Left kidney (tissue), 8 donors: Measurements from ENCODE around the gene TRIM65. TPM values are rescaled to one million over a fixed set of nuclear protein-coding genes. Genes with fewer than 3 reads are reported as not detected.
A peak's percentile ranks its signal among the peaks of the same experiment; 100 is the strongest.

Source experiments
- DNase-seq: peaks from one replicate; pipeline ENCODE4 v3.0.0-alpha.2; 2013
- long read RNA-seq, 8 donors: transcript quantifications; one replicate each; lab custom pipeline, GENCODE V29; 2026
- polyA plus RNA-seq: library from polyadenylated mRNA; unstranded; fragments of 120-200 nt; gene quantifications from one replicate; pipeline ENCODE4 v1.2.1, GENCODE V29; 2013; ENCODE audit not compliant: insufficient read length

The TRIM65 gene
- polyA plus RNA-seq: 14.1 TPM
- long read RNA-seq, donor 1, partial matches to known transcripts: 0 of 2 reads
- long read RNA-seq, donor 1, other reads (novel, unspliced or antisense): 0 of 2 reads
- long read RNA-seq, donor 2, partial matches to known transcripts: 0 of 5 reads
- long read RNA-seq, donor 2, other reads (novel, unspliced or antisense): 0 of 5 reads
- long read RNA-seq, donor 3, partial matches to known transcripts: 0 of 2 reads
- long read RNA-seq, donor 3, other reads (novel, unspliced or antisense): 0 of 2 reads
- long read RNA-seq, donor 4, partial matches to known transcripts: 0 of 1 reads
- long read RNA-seq, donor 4, other reads (novel, unspliced or antisense): 0 of 1 reads
- long read RNA-seq, donor 5, partial matches to known transcripts: 0 of 3 reads
- long read RNA-seq, donor 5, other reads (novel, unspliced or antisense): 0 of 3 reads
- long read RNA-seq, donor 6, partial matches to known transcripts: 8 of 9 reads
- long read RNA-seq, donor 6, other reads (novel, unspliced or antisense): 0 of 9 reads
- long read RNA-seq, donor 7, partial matches to known transcripts: 0 of 5 reads
- long read RNA-seq, donor 7, other reads (novel, unspliced or antisense): 0 of 5 reads
- long read RNA-seq, donor 8, partial matches to known transcripts: 0 of 2 reads
- long read RNA-seq, donor 8, other reads (novel, unspliced or antisense): 0 of 2 reads

- DNase-seq: no peak
Observed at GRCh38 chr17:75896415-75897159, at the start of gene TRIM65. Gene TRIM65 (minus strand): TSS chr17:75896951. CDS start chr17:75896937, 14 bp downstream.

GRCh38 chr17:75945211-75945610, 48.5 kb upstream of the TRIM65 start:
- DNase-seq: no peak

DNA sequence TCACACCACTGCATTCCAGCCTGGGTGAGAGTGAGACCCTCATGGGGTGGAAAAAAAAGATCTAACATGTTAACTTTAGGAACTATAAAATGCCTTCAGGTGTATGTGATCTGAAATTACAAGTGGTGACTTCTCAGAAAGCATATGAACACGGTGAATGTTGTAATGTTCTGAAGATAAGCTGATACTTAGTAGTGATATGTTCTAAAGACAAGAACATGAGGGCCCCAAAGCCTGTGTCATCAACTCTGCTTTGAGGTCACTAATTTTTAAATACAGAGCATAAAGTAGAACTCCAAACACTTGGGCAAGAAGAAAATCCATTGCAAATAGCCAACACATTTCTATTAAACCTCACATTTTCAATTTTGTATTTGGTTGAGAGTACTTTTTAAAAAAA, 46.7 kb upstream of the TRIM65 start:
- DNase-seq: no peak

GRCh38 chr17:75942473-75942872, 45.7 kb upstream of the TRIM65 start:
- no peak for DNase-seq

GRCh38 chr17:75941442-75941819, 44.7 kb upstream of the TRIM65 start:
- no peak for DNase-seq

- peak; percentile 91 for DNase-seq
Observed at GRCh38 chr17:75940727-75941441, 44.1 kb upstream of the TRIM65 start, which contains the start of gene FBF1. Gene FBF1 (minus strand): TSS chr17:75941042. CDS start chr17:75938149, 2,893 bp downstream.

DNA sequence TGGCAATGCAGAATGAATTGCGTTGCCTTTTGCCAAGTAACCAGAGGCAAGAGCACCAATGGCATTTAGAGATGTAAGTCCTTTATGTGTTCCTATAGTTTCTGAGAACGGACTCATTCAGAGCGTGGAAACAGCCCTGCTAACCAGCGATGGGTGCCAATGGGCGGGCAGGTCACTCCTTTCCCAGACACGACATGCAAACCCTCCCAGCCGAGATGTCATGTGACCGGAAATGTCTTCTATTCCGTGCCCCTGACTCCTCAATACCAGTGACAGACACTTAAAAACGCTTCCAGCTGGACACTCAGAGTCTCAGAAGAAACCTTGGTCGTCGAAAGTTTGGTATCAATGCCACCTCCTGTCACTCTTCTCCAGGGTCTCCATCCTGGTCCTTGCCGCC, 40.9 kb upstream of the TRIM65 start:
- DNase-seq: no peak

GRCh38 chr17:75933808-75934207, 37.1 kb upstream of the TRIM65 start:
- no peak for DNase-seq

DNA sequence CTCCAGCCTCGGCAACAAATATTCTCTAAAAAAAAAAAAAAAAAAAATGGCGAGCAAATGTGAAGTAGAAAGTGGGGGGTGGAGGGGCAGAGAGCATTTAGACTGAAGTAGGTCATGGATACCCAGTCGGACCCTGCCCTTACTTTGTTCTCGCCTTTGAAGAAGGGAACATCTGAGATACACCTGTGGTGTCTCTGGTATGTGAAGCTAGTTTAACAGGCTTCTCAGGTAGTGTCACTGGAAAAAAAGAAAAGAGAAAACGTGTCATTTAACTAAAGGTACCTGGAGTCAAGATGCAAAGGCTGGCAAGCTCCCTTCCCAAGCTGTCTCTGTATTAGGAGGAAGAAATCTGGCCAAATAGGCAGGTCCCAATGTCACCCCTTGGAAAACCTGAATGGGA, 36.1 kb upstream of the TRIM65 start:
- no peak for DNase-seq

DNA sequence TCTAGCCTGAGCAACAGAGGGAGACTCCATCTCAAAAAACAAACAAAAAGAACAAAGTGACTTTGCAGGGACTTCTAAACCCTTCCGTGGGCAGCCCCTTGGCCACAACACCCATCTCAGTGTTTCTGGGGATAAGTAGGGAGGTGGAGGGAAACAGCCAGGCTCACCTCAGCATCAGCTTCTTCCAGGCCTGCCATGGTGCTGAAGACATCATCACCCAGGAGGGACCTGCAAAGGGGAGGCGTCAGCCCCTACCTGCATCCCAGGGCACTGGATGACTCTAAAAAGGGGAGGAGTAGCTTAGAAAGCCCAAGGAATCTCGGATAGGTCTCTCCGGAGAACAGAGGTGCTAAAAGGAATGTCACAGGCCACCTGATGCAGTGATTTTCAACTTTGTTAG, 34.3 kb upstream of the TRIM65 start:
- no peak for DNase-seq

DNA sequence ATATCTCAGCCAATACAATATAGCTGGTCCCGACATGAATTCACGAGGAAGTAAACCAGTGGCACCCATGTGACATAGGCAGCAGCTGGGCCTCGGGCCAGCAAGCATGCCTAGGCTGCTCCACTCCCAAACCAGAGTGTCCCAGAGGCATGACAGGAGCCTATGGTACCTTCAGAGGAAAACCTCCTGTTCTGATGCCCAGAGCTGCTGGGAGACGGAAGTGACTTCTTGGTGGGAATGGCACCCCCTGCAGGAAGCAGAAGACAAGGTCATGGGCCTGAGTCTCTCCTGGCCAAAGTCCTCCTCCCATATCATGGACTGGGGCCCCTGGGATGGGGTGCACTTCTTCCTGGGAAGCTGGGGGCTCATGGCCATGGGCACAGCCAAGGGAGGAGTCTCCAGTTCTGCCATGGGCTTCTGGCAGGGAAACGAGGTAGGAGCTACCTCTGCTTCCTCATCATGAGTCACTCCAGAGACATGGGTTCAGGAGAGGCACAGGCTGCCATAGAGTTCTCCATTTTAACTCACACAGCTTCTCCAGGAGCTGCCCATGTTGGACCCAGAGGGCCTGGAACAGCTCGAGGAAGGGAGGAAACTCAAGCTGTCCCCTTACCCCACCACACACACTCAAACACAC, 30.7 kb upstream of the TRIM65 start:
- no peak for DNase-seq

DNA sequence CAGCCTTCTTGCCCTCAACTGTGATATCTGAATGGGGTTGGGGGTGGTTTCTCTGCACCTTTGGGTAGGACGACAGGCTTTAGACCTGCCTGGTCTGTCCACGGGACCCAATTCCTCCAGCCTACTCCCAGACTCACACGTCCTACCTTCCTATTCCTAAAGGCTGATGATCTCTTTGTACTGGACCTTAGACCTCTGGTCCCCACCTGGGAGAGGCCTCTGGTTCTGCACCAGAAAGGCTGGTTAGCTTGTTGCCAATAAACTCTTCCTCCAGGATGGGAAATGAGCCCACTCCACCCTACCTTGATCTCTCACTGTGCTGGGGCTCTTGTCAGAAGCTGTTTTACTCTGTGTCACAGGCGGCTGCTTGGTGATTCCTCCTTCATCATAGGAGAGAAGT, 29.7 kb upstream of the TRIM65 start:
- no peak for DNase-seq

- no peak for DNase-seq
Observed at GRCh38 chr17:75925912-75926311, 29.2 kb upstream of the TRIM65 start.

GRCh38 chr17:75925103-75925502, 28.4 kb upstream of the TRIM65 start:
- DNase-seq: no peak

- DNase-seq: no peak
Observed at GRCh38 chr17:75922963-75923874, 26.5 kb upstream of the TRIM65 start.

GRCh38 chr17:75922173-75922961, 25.6 kb upstream of the TRIM65 start:
- no peak for DNase-seq

GRCh38 chr17:75921596-75921995, 24.8 kb upstream of the TRIM65 start:
- no peak for DNase-seq

GRCh38 chr17:75920045-75920560, 23.4 kb upstream of the TRIM65 start:
- no peak for DNase-seq

DNA sequence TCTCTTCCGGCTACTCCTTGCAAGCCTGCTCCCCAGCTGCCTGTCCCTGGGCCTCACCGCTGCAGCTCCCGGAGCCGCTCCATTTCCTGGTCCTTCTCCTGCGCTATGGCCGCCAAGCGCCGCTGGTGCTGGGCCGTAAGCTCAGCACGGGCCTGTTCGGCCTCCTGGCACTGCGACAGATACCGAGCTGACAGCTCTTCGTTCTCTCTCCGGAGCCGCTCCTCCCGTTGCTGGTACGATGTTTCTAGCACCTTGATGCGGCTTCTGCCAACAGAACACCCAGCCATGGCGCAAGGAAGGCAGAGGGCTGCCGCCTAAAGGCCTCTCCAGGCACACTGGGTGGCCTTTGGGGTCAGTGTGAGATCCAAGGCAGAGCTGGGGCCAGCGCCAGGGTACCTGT, 22.9 kb upstream of the TRIM65 start:
- DNase-seq: no peak
